ENCODE data around the gene IL21. TPM values are rescaled to one million over a fixed set of nuclear protein-coding genes. Genes with fewer than 3 reads are reported as not detected.

Gene IL21
- polyA plus RNA-seq, 1 experiment, result not detected

DNA sequence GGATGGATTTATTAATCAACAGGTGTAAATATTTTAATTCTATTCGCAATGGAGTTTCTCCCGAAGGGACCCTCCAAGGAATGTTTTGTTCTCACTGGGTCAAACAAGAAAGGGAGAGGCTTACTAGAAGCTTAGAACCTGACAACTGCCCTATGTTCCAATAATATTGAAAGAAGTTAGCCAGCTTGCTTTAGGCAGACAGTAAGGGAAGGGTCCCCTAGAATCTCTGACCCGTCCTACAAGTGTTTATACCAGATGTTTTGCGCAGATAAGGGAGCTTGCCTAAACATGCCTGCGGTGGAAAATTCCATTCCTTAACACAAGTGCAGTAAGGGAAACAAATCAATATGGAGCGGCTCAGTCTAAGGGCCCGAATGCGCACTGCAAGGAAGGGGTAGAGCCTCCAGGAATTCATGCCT is 17.7 kb downstream of the IL21 start:
- H3K36me3 ChIP-seq (ENCODE audit: control insufficient read depth, insufficient read depth, low read length), result no peaks in the 10 kb centered on the region
- TF ChIP-seq CTCF (IDR thresholded peaks at IDR 0.05; ENCODE audit: insufficient read depth, low read depth, low read length), result no peak
- H3K4me3 ChIP-seq (ENCODE audit: low read depth, low read length), result no peak overlapping the region
- ChIA-PET POLR2A (interaction anchor here (0.7 kb wide), 1 partner anchor 328 kb away, joined by 3 read pairs; no protein-coding TSS in a partner anchor), CTCF (interaction anchor here (0.7 to 4.2 kb wide), 29 partner anchors 8 to 328 kb away, joined by 3 to 30 read pairs (median 6); partner anchors contain the start of gene BBS12)
- no peaks in the 10 kb centered on the region for H3K27me3 ChIP-seq (ENCODE audit: control insufficient read depth, insufficient read depth, low read length)
- no peak for DNase-seq (ENCODE audit: low read depth)

DNA sequence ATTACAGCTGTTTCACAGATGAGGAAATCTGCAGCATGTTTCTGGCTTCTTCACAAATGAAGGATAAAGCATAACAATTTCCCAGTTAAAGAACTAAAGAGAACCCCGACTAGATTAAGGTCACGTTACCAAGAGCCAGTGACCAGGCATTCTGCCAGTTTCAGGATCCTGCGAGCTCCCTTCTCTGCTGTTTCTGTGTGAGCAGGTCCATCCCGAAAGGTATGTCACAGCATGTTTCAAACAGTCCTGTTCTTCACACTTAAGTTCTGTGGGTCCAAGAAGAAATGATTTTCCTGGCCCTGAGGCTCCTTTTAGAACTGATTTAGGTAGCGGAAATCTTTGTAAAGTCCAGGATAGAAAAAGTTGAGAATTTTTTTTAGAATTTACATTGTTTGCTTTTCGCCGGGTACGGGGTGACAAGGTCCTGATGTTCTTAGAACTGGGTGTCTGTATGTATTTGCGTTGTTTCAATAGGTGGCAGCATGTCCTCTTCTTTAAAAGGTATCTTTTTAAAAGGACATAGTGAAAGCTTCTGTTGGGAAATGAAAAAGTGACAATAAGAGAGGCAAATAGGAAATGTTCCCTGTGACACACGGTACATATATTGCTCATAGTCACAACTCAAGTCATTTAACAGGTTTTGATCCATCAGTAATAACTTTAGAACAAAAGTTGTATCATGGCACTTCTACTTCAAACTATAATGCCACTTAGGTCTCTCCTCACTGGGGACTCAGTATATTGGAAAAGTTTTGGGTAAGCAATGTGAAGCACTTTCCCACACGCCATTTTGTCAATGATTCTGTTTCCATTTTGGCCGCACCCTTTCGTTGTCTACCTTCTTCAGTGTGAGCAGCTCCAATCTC is 18.4 kb downstream of the IL21 start:
- no peaks in the 10 kb centered on the region for H3K36me3 ChIP-seq (ENCODE audit: control insufficient read depth, insufficient read depth, low read length)
- POLR2A ChIA-PET, result interaction anchor here (0.7 kb wide), 1 partner anchor 328 kb away, joined by 3 read pairs; no protein-coding TSS in a partner anchor
- CTCF ChIA-PET, result interaction anchor here (0.6 to 4.2 kb wide), 40 partner anchors 9 to 328 kb away, joined by 3 to 30 read pairs (median 5); partner anchors contain the start of gene BBS12
- no peak overlapping the region for H3K4me3 ChIP-seq (ENCODE audit: low read depth, low read length)
- DNase-seq (ENCODE audit: low read depth), result no peak
- no peaks in the 10 kb centered on the region for H3K27me3 ChIP-seq (ENCODE audit: control insufficient read depth, insufficient read depth, low read length)
- TF ChIP-seq CTCF (IDR thresholded peaks at IDR 0.05; ENCODE audit: insufficient read depth, low read depth, low read length), result peak; percentile 50

DNA sequence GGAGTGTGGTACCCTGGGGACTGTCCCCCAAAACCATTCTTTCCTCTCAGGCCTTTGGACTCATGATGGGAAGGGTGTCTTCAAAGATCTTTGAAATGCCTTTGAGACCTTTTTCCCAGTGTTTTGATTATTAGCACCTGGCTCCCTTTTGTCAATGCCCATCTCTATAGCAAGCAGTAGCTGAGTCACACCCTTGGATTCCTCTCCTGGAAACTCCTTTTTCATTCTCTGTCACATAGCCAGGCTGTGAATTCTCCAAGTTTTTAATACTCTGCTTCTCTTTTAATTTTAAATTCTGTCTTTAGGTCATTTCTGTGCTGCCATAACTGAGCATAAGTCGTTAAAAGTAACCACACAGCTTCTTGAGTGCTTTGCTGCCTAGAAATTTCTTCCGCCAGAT is 29.7 kb downstream of the IL21 start:
- DNase-seq (ENCODE audit: low read depth), result no peak
- ChIA-PET POLR2A (no interaction called here), CTCF (interaction anchor here (1.0 to 1.4 kb wide), 2 partner anchors 11 to 13 kb away, joined by 3 to 4 read pairs; no protein-coding TSS in a partner anchor)
- TF ChIP-seq CTCF (IDR thresholded peaks at IDR 0.05; ENCODE audit: insufficient read depth, low read depth, low read length), result no peak
- H3K36me3 ChIP-seq (ENCODE audit: control insufficient read depth, insufficient read depth, low read length), result no peaks in the 10 kb centered on the region
- H3K4me3 ChIP-seq (ENCODE audit: low read depth, low read length), result no peak overlapping the region
- H3K27me3 ChIP-seq (ENCODE audit: control insufficient read depth, insufficient read depth, low read length), result no peaks in the 10 kb centered on the region

DNA sequence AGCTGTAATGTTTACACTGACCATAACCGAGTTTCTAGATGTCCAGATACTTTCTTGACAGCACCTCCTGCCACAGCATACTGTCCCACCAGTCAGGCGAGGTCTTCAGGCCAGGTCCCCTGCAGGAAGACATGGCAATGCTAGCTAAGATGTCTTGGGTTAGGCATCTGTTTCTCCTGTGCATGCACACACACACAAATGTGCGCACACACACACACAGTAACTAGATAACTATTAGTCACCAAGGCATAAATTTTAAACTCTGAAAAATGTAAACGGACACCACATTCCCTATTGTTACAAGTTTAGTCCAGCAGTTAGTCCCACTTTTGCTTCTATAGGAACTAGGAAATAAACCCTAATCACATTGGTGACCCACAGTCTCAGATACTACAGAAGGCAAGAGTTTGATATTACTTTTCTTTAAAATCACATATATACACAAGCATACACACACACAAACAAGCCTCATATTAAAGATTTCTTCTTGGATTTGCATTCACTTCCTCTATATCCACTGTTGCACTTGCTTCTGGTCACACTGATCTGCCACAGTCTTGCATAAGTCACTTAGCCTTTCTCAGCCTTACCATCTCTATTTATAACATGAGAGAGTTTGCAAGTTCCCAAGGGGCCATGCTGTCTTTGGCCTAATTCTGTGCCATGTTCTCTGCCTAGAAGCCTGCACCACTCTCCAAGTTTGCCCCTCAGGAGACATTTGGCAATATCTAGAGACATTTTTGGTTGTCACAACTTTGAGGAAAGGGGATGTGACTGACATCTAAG is 32.2 kb downstream of the IL21 start:
- POLR2A ChIA-PET, result no interaction called here
- Histone ChIP-seq H3K4me3 (ENCODE audit: low read depth, low read length) (no peak overlapping the region), H3K36me3 (ENCODE audit: control insufficient read depth, insufficient read depth, low read length) (no peaks in the 10 kb centered on the region), H3K27me3 (ENCODE audit: control insufficient read depth, insufficient read depth, low read length) (no peaks in the 10 kb centered on the region)
- DNase-seq (ENCODE audit: low read depth), result no peak
- no peak for TF ChIP-seq CTCF (IDR thresholded peaks at IDR 0.05; ENCODE audit: insufficient read depth, low read depth, low read length)
- CTCF ChIA-PET, result interaction anchor here (1.3 to 1.5 kb wide), 2 partner anchors 11 to 14 kb away, joined by 3 to 4 read pairs; no protein-coding TSS in a partner anchor

Data from BJ (cell line).